ENCODE measurements around the gene GSDMA.

The GSDMA gene

GRCh38 chr17:39963829-39964228 is 1.0 kb downstream of the GSDMA start:
- no peak for DNase-seq

- no peak for DNase-seq
These were observed 2.4 kb downstream of the GSDMA start for GRCh38 chr17:39965017-39965699.

GRCh38 chr17:39966771-39967170 is 4.0 kb downstream of the GSDMA start:
- DNase-seq = no peak

- DNase-seq = no peak
These were observed 6.0 kb downstream of the GSDMA start for GRCh38 chr17:39968761-39969160.

GRCh38 chr17:39969375-39969774 is 6.6 kb downstream of the GSDMA start:
- DNase-seq = no peak

- DNase-seq = no peak
These were observed 7.4 kb downstream of the GSDMA start for GRCh38 chr17:39970157-39970692.

- DNase-seq = no peak
These were observed 8.3 kb downstream of the GSDMA start for GRCh38 chr17:39971076-39971603.

GRCh38 chr17:39972271-39972670 is 9.5 kb downstream of the GSDMA start:
- DNase-seq = no peak

- DNase-seq = no peak
These were observed 10.7 kb downstream of the GSDMA start for GRCh38 chr17:39973496-39973895.

- DNase-seq = no peak
These were observed 11.6 kb downstream of the GSDMA start for GRCh38 chr17:39974433-39974832.

- no peak for DNase-seq
These were observed 13.0 kb downstream of the GSDMA start for GRCh38 chr17:39975801-39976200.

GRCh38 chr17:39979016-39979670 is 16.3 kb downstream of the GSDMA start:
- no peak for DNase-seq

GRCh38 chr17:39979893-39980350 is 17.1 kb downstream of the GSDMA start:
- DNase-seq = no peak

GRCh38 chr17:39980351-39981206 is 17.8 kb downstream of the GSDMA start, which contains the start of gene PSMD3:
Gene PSMD3 (plus strand): TSS chr17:39980807. CDS start chr17:39980971, 164 bp downstream.
- peak; percentile 97 to 100 for DNase-seq

- no peak for DNase-seq
These were observed 18.5 kb downstream of the GSDMA start for GRCh38 chr17:39981207-39981741.

- no peak for DNase-seq
These were observed 19.1 kb downstream of the GSDMA start for GRCh38 chr17:39981766-39982375.

- DNase-seq = no peak
These were observed 25.5 kb downstream of the GSDMA start for GRCh38 chr17:39988206-39988810.

- DNase-seq = no peak
These were observed 31.6 kb downstream of the GSDMA start for GRCh38 chr17:39994448-39994847.

- no peak for DNase-seq
These were observed 32.6 kb downstream of the GSDMA start for GRCh38 chr17:39995438-39995837.

- no peak for DNase-seq
These were observed 33.4 kb downstream of the GSDMA start for GRCh38 chr17:39996162-39996561.

- DNase-seq = no peak
These were observed 34.0 kb downstream of the GSDMA start for GRCh38 chr17:39996800-39997199.

GRCh38 chr17:39997543-39997942 is 34.7 kb downstream of the GSDMA start:
- no peak for DNase-seq

Measured in hippocampal formation (tissue), 2 donors.